CD14-positive monocyte (primary cell): Measurements from ENCODE around the gene SEPHS1. TPM values are rescaled to one million over a fixed set of nuclear protein-coding genes. Genes with fewer than 3 reads are reported as not detected.
A peak's percentile ranks its signal among the peaks of the same experiment; 100 is the strongest.

Source experiments
- DNase-seq, 3 donors: peaks; one replicate each; pipeline ENCODE4 v3.0.0-alpha.2; 2011 to 2022
- H2AFZ ChIP-seq: 2 replicates; pipeline ENCODE4 v1.6.0; 2012; ENCODE audit warnings: mild to moderate bottlenecking, low read depth, low read length, inconsistent platforms; ENCODE audit not compliant: insufficient read depth, poor library complexity, severe bottlenecking
- H3K27ac ChIP-seq, 2 donors: 1 replicate in 1 of 2; 2 replicates in 1 of 2; pipeline ENCODE4 v1.5.1; 2012 to 2013; ENCODE audit warnings: low read length in 2 of 2, control low read depth in 1 of 2, inconsistent platforms in 1 of 2, low read depth in 1 of 2, mild to moderate bottlenecking in 1 of 2
- H3K27me3 ChIP-seq, 2 donors: one replicate each; pipeline versions ENCODE4 v1.6.0 to v1.6.1; 2011 to 2013; ENCODE audit warnings: low read length in 2 of 2; ENCODE audit not compliant: control insufficient read depth in 2 of 2, insufficient read depth in 2 of 2
- H3K36me3 ChIP-seq, 2 donors: replicated peaks in 1 of 2; 1 replicate in 1 of 2; 2 replicates in 1 of 2; pipeline versions ENCODE4 v1.5.1 to v1.6.1; 2012 to 2013; ENCODE audit warnings: low read length in 2 of 2, control low read depth in 1 of 2, inconsistent platforms in 1 of 2, mild to moderate bottlenecking in 1 of 2; ENCODE audit not compliant: insufficient read depth in 2 of 2, control insufficient read depth in 1 of 2
- H3K4me1 ChIP-seq, 2 donors: 1 replicate in 1 of 2; 2 replicates in 1 of 2; pipeline versions ENCODE4 v1.5.1 to v1.6.1; 2012 to 2013; ENCODE audit warnings: low read length in 2 of 2, control low read depth in 1 of 2, inconsistent platforms in 1 of 2, mild to moderate bottlenecking in 1 of 2, moderate library complexity in 1 of 2; ENCODE audit not compliant: insufficient read depth in 2 of 2, control insufficient read depth in 1 of 2
- H3K4me2 ChIP-seq: replicated peaks from 2 replicates; pipeline ENCODE3; 2012; ENCODE audit warnings: low read length, moderate library complexity, mild to moderate bottlenecking; ENCODE audit not compliant: poor library complexity, severe bottlenecking; ENCODE audit errors: extremely low read depth
- H3K4me3 ChIP-seq, 3 experiments: fragments of 200-600 bp in 1 of 3; sonication (generic) in 1 of 3; replicated peaks in 1 of 3; 1 replicate in 2 of 3; 2 replicates in 1 of 3; pipeline ENCODE4 v1.5.1; 2011 to 2013; ENCODE audit warnings: low read length in 3 of 3, mild to moderate bottlenecking in 3 of 3, control low read depth in 2 of 3, low read depth in 2 of 3, inconsistent platforms in 1 of 3, moderate library complexity in 1 of 3
- H3K79me2 ChIP-seq: 2 replicates; pipeline ENCODE4 v1.6.0; 2012; ENCODE audit warnings: mild to moderate bottlenecking, control low read depth, inconsistent platforms, low read length, moderate library complexity; ENCODE audit not compliant: insufficient read depth
- H3K9ac ChIP-seq: 2 replicates; pipeline ENCODE4 v1.6.0; 2017; ENCODE audit warnings: low read length, mild to moderate bottlenecking; ENCODE audit not compliant: insufficient read depth, poor library complexity, severe bottlenecking
- H3K9me3 ChIP-seq, 2 donors: replicated peaks in 1 of 2; 1 replicate in 1 of 2; 2 replicates in 1 of 2; pipeline versions ENCODE4 v1.5.1 to v1.6.1; 2012 to 2013; ENCODE audit warnings: low read length in 2 of 2, control low read depth in 1 of 2; ENCODE audit not compliant: control insufficient read depth in 1 of 2, insufficient read depth in 1 of 2
- H4K20me1 ChIP-seq: 2 replicates; pipeline ENCODE4 v1.6.0; 2012; ENCODE audit warnings: mild to moderate bottlenecking, low read length, control low read depth, moderate library complexity; ENCODE audit not compliant: insufficient read depth
- H3K27ac Mint-ChIP-seq, 7 donors: one replicate each; pipeline ENCODE4 v1.8.0; 2020; ENCODE audit warnings: mild to moderate bottlenecking in 7 of 7, mixed read lengths in 7 of 7, moderate library complexity in 6 of 7, inconsistent platforms in 2 of 7
- H3K27me3 Mint-ChIP-seq, 3 donors: one replicate each; pipeline ENCODE4 v1.8.0; 2021 to 2022; ENCODE audit warnings: low read depth in 3 of 3, mild to moderate bottlenecking in 3 of 3, mixed read lengths in 3 of 3, moderate library complexity in 3 of 3, inconsistent platforms in 1 of 3
- H3K36me3 Mint-ChIP-seq, 2 donors: one replicate each; pipeline ENCODE4 v1.8.0; 2020; ENCODE audit warnings: mixed read lengths in 2 of 2, inconsistent platforms in 1 of 2, mild to moderate bottlenecking in 1 of 2
- H3K4me1 Mint-ChIP-seq: one replicate; pipeline ENCODE4 v1.8.0; 2020; ENCODE audit warnings: mild to moderate bottlenecking, mixed read lengths
- H3K4me3 Mint-ChIP-seq, 2 donors: one replicate each; pipeline ENCODE4 v1.8.0; 2020; ENCODE audit warnings: mild to moderate bottlenecking in 2 of 2, mixed read lengths in 2 of 2, moderate library complexity in 1 of 2
- H3K9me3 Mint-ChIP-seq, 7 donors: one replicate each; pipeline ENCODE4 v1.8.0; 2020 to 2022; ENCODE audit warnings: mixed read lengths in 7 of 7, mild to moderate bottlenecking in 6 of 7, moderate library complexity in 6 of 7, inconsistent platforms in 2 of 7
- CTCF ChIP-seq: fragments of 200-600 bp; IDR thresholded peaks from one replicate; pipeline ENCODE4 v1.8.0; 2022; ENCODE audit warnings: antibody characterized with exemption, mild to moderate bottlenecking
- WGBS: methylation state at CpG from one replicate; pipeline ENCODE4 v1.1.5; 2013; ENCODE audit warnings: missing lambda C conversion rate; ENCODE audit not compliant: insufficient coverage; 5-methylcytosine and 5-hydroxymethylcytosine counted together
- intact Hi-C, 2 donors: fragments of 100-400 bp; cut with micrococcal nuclease; formaldehyde crosslinking; loops; one replicate each; pipeline versions ENCODE4 v1.15.0 to v1.15.1; 2023
- polyA plus RNA-seq, 3 donors: library from polyadenylated mRNA; depleted of rRNA in 1 of 3; unstranded in 2 of 3; stranded (reverse) in 1 of 3; fragments of 300-500 nt in 2 of 3; fragments of >200 nt in 1 of 3; fragmentation: Illumina TruSeq in 2 of 3; gene quantifications; 1 replicate in 2 of 3; 2 replicates in 1 of 3; pipeline ENCODE4 v1.2.3, GENCODE V29; 2012 to 2021

Gene SEPHS1
- polyA plus RNA-seq, 3 donors: 11.9 to 16.3 (median 15.1) TPM

DNA sequence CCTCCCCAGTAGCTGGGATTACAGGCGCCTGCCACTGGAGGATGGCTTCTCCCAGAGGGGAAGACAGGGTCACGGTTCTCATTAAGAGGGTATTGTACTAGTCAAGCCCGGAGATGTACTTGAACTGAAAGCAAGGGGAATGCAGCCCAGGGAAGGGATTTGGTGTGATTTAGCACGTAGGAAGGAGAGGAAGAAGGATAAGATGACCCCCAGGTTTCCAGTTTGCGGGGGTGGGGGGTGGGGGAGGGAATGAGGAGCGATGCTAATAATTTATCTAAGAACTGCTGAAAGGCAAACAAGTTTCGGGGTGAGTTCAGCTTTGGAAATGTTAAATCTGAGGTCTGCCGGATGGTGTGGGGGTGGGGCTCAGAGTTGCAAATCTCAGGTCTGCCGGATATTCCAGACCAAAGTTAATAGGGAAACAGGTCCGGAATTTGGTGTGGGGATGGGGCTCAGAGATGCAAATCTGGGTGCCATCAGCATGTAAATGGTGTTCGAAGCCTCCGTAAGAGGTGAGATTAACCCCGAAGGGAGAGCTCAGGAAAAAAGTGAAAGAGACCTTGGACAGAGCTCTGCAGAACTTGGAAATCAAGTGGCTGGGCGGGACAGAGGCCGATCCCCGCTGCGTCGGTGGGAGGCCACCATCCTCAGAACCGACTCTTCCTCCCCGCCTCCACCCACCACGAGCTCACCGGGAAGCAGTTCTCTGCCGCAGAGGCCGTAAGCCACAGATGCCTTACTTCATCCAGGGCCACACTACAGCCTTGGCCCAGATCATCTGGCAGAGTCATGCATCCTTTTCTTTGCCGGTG lies 1.6 kb upstream of the SEPHS1 start:
- Mint-ChIP-seq H3K9me3 (no peaks in the 10 kb centered on the region), H3K27me3 (peaks cover 19 to 34% (median 30%) of the 10 kb centered on the region in 3 donors), H3K27ac (peak overlapping the region in 3 of 7 donors; percentile 34 to 69 (median 37)), H3K36me3 (no peaks in the 10 kb centered on the region), H3K4me1 (peaks cover 38% of the 10 kb centered on the region), H3K4me3 (peak overlapping the region; percentile 88 to 95)
- peak overlapping the region; percentile 16 for H3K9ac ChIP-seq
- intact Hi-C loops: loop anchor here in 1 of 2 donors (5.0 kb wide), 1 partner anchor 47 kb away; the partner anchor contains the start of gene PHYH
- peaks cover 26% of the 10 kb centered on the region for H3K79me2 ChIP-seq
- H3K4me3 ChIP-seq: peak overlapping the region; percentile 48 to 82 (median 64)
- WGBS: 0% methylated on average over 24 of the region's 25 CpGs
- H3K4me1 ChIP-seq: peaks cover 33 to 40% of the 10 kb centered on the region in 2 donors
- TF ChIP-seq CTCF: no peak
- H3K27ac ChIP-seq: no peak overlapping the region
- H3K4me2 ChIP-seq: peak overlapping the region; percentile 99
- no peaks in the 10 kb centered on the region for H3K36me3 ChIP-seq
- H4K20me1 ChIP-seq: no peaks in the 10 kb centered on the region
- H3K9me3 ChIP-seq: no peaks in the 10 kb centered on the region
- DNase-seq: peak in 2 of 3 donors; percentile 24 to 31
- H3K27me3 ChIP-seq: peaks cover 3 to 24% of the 10 kb centered on the region in 2 donors
- H2AFZ ChIP-seq: peak overlapping the region; percentile 94

DNA sequence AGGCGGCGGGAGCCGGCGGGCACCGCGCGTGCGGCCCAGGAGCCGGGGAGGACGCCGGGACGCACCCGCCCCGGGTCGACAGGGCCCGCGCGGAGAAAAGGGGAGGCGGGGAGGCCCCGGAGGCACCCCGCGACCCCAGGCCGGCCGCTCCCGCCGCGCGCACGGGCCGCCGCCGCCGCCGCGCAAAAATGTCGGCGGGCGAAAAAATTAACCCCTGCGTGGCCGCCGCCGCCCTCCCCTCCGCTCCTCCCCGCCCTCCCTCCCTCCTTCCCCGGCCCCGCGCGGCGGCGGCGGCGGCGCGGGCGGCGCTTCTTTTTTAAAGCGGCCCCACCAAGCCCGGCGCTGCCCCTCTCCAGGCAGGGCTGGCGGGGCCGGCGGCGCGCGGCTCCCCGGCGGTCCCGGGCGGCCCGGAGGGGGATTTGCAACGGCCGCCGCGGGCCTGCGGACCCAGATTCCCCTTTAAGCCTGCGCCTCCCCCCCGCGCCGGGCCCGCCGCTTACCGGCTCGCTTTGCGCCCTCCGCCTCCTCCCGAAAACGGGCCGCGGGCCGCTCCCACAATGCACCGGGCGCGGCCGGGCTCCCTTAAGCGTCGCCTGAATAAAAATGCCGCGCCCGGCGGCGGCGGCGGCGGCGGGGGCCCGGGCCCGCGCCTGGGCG lies 465 bp downstream of the SEPHS1 start:
- intact Hi-C loops: loop anchor here in 1 of 2 donors (5.0 kb wide), 1 partner anchor 45 kb away; the partner anchor contains the start of gene PHYH
- peaks cover 38% of the 10 kb centered on the region for H3K4me1 Mint-ChIP-seq
- WGBS: 0% methylated on average over 71 of the region's 109 CpGs

More for the DNA sequence above, 465 bp downstream of the SEPHS1 start:
- no peaks in the 10 kb centered on the region for H3K9me3 Mint-ChIP-seq
- Histone ChIP-seq H2AFZ (peak overlapping the region; percentile 83), H3K27ac (peak overlapping the region in 1 of 2 donors; percentile 36), H3K36me3 (peaks cover 0 to 6% of the 10 kb centered on the region in 2 donors), H3K27me3 (peaks cover 3 to 24% of the 10 kb centered on the region in 2 donors), H3K4me1 (peaks cover 33 to 40% of the 10 kb centered on the region in 2 donors), H3K4me3 (peak overlapping the region in 2 of 3 experiments; percentile 48 to 82), H3K4me2 (peak overlapping the region; percentile 99), H4K20me1 (no peaks in the 10 kb centered on the region), H3K9me3 (no peaks in the 10 kb centered on the region), H3K9ac (peak overlapping the region; percentile 85), H3K79me2 (peaks cover 46% of the 10 kb centered on the region)
- no peak overlapping the region for H3K27ac Mint-ChIP-seq
- peak; percentile 58 to 64 (median 64) for DNase-seq
- peaks cover 19 to 28% (median 27%) of the 10 kb centered on the region in 3 donors for H3K27me3 Mint-ChIP-seq
- H3K36me3 Mint-ChIP-seq: peaks cover 6 to 15% of the 10 kb centered on the region in 2 donors
- no peak for TF ChIP-seq CTCF
- H3K4me3 Mint-ChIP-seq: peak overlapping the region in 1 of 2 donors; percentile 58
